Measurements from ENCODE around the gene HADHA.

DNA sequence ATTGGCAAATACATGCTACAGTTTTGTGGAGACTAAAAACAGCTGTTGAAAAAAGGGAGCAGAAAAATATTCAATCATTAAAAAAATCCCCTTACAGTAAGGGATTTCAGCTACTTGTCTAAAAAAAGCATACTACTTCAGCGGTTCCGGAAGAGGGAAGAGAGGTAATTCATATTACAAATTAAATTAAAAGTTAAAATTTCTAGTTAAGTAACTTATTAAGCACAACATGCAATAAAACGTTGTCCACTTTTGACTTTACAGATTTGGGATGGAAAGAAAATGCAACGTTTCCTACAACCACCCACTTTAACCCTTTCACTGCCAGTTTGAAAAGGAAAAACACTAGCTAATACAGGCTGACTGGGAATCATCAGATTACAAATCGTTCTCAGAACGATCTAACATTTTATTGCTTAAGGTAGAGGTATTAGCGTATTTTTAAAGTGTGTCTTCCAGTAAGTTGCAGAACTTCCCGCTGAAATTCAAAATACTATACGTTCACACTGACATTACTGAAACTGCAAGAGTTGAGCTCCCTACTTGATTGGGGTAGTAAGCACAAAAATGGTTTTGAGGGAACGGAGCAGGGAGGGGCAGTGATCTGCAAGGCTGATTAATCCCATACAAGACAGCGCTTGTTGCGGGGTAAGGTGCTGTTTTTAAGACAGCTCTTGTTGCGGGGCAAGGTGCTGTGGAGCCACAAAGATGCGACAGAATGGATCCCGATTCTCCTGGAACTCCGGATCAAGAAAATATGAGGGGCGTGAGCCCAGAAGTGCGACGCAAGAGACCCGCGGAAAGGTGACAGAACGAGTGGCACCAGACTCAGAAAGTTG lies 743 bp downstream of the HADHA start:
- TF ChIP-seq, protein P1, sequence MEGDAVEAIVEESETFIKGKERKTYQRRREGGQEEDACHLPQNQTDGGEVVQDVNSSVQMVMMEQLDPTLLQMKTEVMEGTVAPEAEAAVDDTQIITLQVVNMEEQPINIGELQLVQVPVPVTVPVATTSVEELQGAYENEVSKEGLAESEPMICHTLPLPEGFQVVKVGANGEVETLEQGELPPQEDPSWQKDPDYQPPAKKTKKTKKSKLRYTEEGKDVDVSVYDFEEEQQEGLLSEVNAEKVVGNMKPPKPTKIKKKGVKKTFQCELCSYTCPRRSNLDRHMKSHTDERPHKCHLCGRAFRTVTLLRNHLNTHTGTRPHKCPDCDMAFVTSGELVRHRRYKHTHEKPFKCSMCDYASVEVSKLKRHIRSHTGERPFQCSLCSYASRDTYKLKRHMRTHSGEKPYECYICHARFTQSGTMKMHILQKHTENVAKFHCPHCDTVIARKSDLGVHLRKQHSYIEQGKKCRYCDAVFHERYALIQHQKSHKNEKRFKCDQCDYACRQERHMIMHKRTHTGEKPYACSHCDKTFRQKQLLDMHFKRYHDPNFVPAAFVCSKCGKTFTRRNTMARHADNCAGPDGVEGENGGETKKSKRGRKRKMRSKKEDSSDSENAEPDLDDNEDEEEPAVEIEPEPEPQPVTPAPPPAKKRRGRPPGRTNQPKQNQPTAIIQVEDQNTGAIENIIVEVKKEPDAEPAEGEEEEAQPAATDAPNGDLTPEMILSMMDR (IDR thresholded peaks at IDR 0.05; ENCODE audit: insufficient read depth, low read length, poor library complexity, severe bottlenecking): no peak
- TF ChIP-seq EZH2phosphoT487 (conservative IDR thresholded peaks at IDR 0.05; ENCODE audit: low read length): no peak
